Omental fat pad (tissue), 4 donors: ENCODE data around the gene TUG1. TPM values are rescaled to one million over a fixed set of nuclear protein-coding genes. Genes with fewer than 3 reads are reported as not detected.

Experiments
- ATAC-seq: fragments of 150-250 bp; one replicate; pipeline ENCODE4 v1.9.1; 2016; ENCODE audit warnings: mild to moderate bottlenecking, moderate library complexity; ENCODE audit not compliant: low FRiP score
- DNase-seq: peaks from one replicate; pipeline ENCODE4 v3.0.0-alpha.2; 2019; ENCODE audit warnings: low spot score
- total RNA-seq, 4 donors: library from RNA; depleted of rRNA; stranded (reverse); fragments of >200 nt; gene quantifications; one replicate each; pipeline ENCODE4 v1.1.0, GENCODE V29; 2016
- TF ChIP-seq, protein P1 (sequence below), 3 donors: fragments of 450-650 bp; IDR thresholded peaks; one replicate each; pipeline ENCODE4 v1.5.1; 2016 to 2017; ENCODE audit warnings: antibody characterized with exemption in 3 of 3, mild to moderate bottlenecking in 3 of 3, moderate library complexity in 2 of 3

Gene TUG1
- total RNA-seq, 4 donors from 2014 or later, result 55.9 to 108 (median 61.0) TPM

DNA sequence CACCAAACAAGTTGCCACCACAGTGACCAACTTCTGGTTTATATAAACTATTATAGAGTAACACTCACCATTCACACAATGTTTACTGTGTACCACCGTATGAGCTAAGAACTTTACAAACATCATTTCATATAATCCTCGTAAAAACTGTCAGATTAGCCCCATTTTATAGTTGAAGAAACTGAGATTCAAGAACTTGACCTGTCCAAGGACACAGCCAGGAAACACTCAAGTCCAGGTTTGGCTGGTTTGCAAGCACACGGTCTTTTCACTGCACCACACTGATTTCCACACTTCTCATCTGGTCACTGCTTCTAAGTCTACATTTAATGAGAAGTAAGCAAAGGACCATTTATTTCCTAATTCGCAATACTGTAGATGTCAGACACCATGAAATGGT lies 4.2 kb upstream of the TUG1 start:
- TF ChIP-seq, protein P1, sequence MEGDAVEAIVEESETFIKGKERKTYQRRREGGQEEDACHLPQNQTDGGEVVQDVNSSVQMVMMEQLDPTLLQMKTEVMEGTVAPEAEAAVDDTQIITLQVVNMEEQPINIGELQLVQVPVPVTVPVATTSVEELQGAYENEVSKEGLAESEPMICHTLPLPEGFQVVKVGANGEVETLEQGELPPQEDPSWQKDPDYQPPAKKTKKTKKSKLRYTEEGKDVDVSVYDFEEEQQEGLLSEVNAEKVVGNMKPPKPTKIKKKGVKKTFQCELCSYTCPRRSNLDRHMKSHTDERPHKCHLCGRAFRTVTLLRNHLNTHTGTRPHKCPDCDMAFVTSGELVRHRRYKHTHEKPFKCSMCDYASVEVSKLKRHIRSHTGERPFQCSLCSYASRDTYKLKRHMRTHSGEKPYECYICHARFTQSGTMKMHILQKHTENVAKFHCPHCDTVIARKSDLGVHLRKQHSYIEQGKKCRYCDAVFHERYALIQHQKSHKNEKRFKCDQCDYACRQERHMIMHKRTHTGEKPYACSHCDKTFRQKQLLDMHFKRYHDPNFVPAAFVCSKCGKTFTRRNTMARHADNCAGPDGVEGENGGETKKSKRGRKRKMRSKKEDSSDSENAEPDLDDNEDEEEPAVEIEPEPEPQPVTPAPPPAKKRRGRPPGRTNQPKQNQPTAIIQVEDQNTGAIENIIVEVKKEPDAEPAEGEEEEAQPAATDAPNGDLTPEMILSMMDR (IDR thresholded peaks at IDR 0.05), result no peak
- no peak for ATAC-seq
- no peak for DNase-seq

DNA sequence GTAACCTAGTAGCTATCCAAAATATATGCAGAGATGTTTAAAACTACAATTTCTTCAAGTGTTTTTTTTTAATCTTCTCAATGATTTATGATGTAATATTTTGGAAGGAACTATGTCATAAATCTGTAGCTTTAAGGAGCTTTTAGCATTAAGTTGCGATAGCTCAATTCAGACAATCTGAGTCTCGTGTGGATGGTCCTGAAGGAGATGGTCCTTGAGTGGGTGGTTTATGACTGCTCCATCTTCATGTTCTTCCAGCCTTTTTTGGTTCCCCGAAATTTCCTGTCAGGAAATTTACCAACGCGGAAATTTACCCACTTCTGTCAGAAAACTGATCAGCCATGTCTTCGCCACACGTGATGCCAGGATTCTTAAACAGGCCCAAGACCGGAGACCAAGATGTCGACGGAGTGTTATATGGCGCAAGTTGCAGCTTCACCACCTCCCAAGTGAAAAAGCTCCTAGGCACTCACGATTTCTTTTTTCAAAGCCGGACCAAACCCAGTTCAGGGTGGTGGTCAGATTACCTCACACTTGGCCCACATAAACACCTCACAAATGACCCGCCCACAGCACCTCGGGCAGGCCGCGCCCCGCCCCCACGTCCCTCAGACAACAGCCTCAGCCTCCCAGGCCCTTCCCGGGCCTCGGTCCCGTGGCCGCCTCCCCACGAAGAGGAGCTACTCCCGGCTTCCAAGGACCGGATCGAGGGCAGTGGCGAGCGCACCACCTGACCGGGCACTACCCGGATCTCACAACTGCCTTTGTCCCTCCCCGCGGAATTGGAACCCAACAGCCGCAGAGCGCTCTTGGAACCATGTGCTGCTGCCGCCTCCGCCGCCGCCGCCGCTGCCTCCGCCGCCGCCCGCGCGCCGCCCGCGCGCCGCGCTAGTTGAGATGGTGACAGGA lies 796 bp upstream of the TUG1 start, which contains the start of gene MORC2:
TSS of gene MORC2 (minus strand) at position 760 of the 909 bp plus-strand sequence. CDS start 885 bp downstream, outside the sequence.
- DNase-seq (no peak), ATAC-seq (peak; percentile 57)
- TF ChIP-seq, protein P1 (IDR thresholded peaks at IDR 0.05), result no peak

DNA sequence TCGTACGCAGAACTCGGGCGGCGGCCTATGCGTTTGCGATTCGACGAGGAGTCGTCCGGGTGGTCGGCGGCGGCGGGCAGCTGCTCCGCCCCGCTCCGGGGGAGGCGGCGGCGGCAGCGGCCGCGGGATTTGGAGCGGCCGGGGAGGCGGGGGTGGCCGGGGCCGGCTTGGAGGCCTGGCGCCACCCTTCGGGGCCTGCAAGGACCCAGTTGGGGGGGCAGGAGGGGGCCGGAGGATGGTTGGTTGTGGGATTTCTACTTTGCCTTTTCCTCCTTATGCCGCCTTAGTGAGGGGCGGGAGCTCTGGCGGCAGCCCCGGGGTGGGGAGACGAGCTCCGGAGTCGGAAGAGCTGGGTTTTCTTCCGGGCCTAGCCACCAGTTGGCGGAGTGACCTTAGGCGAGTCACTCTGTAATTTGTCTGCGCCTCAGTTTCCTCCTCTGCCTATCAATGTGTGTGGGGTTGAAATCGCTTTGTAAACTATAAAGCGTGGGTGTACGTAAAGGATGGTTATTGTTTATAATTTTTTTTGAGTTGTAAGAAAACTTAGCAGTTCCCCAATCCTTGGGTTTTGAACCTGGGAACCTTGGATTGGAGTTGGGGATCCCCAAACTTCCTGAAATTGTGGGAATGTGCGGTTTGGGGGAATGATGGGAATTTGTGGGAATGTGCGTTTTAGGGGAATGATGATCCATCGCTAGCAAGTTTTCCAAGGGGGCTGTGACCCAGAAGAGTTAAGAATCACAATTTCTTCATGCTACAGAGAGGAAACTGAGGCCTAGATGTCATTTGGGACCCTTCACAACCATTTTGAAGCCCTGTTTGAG lies 679 bp downstream of the TUG1 start:
- DNase-seq, result no peak

DNA sequence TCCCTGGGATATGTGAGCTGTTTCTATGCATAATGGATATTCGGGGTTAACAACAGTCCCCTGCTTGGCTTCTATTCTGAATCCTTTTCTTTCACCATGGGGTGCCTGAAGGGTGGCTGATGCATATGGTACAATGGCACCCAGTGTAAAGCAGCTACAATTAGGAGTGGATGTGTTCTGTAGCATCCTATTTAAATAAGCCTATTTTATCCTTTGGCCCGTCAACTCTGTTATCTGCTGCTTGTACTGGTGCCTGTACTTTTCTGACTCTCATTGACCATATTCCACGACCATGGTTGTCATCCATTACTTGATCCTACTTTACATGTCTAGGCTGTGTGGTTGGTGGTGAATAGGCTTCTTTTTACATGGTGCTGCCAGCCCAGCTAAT lies 1.3 kb downstream of the TUG1 start:
- no peak for DNase-seq
- no peak for ATAC-seq
- TF ChIP-seq, protein P1 (IDR thresholded peaks at IDR 0.05), result no peak

More for the DNA sequence above, 679 bp downstream of the TUG1 start:
- TF ChIP-seq, protein P1 (IDR thresholded peaks at IDR 0.05), result no peak
- ATAC-seq, result peak; percentile 42

DNA sequence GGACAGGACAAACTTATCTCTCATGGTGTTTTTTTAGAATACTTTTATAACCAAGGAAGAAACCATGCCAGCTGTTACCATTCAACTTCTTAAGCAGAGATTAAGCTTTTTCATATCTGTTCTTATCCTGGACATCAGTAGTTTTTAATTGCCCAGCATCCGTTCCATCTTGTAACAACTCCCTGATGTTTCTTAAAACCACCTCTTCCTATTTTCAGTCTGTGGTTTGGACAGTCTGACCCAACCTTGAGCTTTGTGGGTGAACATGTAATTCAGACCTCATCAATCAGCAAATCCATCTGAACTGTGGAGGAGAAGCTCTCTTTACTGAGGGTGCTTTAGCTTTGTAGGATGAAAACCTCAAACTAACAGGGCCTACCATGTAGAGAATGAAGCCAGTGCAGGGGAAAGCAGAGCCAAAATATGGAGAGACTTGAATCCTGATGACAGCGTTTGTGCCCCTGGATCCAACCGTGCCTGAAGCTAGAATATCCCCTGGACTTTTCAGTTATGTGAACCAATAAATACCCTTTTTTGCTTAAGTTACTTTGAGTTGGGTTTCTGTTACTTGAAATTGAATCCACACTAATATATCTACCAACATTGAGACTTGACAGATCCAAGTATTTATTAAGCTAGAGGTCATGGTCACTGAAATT lies 9.4 kb downstream of the TUG1 start:
- TF ChIP-seq, protein P1 (IDR thresholded peaks at IDR 0.05), result no peak
- ATAC-seq, result no peak

DNA sequence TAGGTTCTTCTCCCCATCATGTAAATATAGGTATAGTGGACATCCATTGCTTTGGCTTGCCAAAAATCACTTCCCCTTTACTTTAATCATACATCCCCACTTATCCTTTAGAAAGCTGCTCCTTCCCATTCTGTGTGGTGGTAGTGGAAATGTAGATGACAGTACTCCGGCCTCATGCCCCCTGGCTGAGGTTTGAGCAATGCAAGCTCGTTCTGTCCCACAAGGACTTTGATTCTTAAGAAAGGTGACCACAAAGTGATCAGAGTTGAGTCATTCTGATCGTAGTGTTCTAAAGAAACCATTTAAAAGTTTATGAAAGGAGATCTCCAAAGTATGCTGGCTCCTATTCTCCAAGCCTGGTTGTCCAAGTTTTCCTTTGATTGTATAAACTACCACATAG lies 10.9 kb downstream of the TUG1 start:
- no peak for DNase-seq
- no peak for ATAC-seq
- TF ChIP-seq, protein P1 (IDR thresholded peaks at IDR 0.05), result no peak

More for the DNA sequence above, 9.4 kb downstream of the TUG1 start:
- no peak for DNase-seq
